ENCODE measurements around the gene CLSTN2.

DNA sequence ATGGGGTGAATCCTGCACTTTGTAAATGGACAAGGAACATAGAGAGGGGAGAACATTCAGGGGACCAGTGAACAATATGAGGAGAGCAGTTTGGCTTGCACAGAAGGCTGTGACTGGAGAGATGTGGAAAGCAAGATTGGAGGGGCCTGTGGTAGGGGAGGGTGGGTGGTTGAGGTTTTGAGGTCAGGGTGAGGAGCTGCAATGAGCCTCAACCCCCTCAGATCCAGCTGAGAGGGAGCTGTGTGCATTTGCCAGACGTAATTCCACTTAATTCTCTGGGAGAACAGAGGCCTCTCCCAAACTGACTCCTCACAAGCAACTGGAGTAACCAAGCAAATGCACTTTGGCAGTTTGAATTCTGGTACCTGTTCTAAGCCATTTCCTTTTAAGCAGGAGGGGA lies 489.7 kb downstream of the CLSTN2 start:
- TF ChIP-seq POLR2A (IDR thresholded peaks at IDR 0.05; ENCODE audit: low read depth, low read length) (no peak), POLR2AphosphoS5 (IDR thresholded peaks at IDR 0.05; ENCODE audit: low read depth, low read length) (no peak), TAF1 (IDR thresholded peaks at IDR 0.05; ENCODE audit: low read depth, low read length) (no peak), POU2F2 (IDR thresholded peaks at IDR 0.05; ENCODE audit: low read depth, low read length) (no peak), SPI1 (IDR thresholded peaks at IDR 0.05; ENCODE audit: low read depth, low read length) (no peak)
